ENCODE measurements around the gene HECTD3. TPM values are rescaled to one million over a fixed set of nuclear protein-coding genes. Genes with fewer than 3 reads are reported as not detected.
A peak's percentile ranks its signal among the peaks of the same experiment; 100 is the strongest.

Gene HECTD3
- total RNA-seq, result 14.3 TPM

DNA sequence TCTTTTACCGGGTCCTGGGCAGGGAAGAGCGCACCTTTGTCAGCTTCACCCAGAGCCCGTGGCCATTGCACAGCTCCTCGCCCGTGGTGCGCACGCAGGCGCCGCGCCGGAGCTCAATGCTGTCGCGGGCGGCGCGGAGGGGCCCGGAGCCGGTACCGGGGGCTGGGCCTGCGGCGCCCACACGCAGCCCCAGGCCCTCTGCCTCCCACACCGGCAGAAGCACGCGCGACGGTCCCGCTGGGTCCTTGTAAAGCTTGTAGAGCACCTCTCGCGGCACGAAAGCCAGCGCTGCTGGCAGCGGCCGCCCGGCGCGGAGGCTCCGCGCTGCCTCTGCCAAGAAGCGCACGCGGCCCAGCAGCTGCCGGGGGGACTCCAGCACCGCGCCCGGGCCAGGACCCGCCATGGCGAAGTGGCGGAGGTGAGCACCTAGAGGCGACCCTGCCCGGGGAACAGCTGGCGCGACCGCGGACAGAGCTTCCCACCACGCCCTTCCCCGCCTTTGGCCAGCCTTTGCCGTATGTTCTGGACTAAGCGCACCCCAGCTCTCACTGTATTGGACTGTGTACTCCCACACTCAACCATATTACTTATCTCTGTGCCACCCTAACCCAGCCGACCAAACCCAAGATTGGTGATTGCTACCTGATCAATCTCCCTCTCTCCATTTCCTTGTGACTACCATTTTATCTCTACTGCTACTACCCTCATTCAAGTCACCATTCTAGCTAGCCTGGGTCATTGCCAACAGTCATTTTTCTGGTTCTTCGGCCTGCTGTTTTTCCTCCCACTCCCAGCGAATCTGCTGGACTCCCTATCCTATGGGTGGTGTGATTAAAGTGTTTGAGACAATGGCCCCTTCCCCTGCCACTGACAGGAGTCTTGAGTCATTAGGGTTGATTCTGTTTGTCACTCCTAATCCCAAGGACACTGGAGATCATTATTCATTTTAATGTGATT is at the start of gene HECTD3:
Gene HECTD3, minus strand, starts transcription at position 470 of the 957 bp plus-strand sequence. Its CDS starts 67 bp downstream, at position 403.
- no peak for FAIRE-seq
- DNase-seq (ENCODE audit: low spot score in 2 of 2), result peak; percentile 84 to 87

DNA sequence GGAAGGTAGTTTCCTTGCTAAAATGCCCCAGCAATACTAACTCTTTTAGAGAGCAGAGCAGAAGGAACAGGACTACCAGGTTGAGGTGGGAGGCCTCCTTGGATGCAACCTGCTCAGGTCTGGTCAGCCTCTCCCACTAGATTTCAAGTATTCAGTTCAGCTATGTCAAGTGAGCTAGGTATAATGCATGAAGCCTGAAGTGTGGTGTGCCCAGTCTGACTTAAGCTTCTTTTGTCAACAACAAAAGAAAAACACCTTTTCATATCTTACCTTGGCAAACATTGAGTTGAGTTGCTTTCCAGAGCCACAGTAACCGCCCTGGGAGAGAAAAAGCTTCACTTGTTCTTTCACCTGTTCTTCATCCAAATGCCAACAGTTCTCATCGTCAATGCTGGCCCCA is 48.7 kb upstream of the HECTD3 start:
- FAIRE-seq, result no peak
- no peak for DNase-seq (ENCODE audit: low spot score in 2 of 2)

DNA sequence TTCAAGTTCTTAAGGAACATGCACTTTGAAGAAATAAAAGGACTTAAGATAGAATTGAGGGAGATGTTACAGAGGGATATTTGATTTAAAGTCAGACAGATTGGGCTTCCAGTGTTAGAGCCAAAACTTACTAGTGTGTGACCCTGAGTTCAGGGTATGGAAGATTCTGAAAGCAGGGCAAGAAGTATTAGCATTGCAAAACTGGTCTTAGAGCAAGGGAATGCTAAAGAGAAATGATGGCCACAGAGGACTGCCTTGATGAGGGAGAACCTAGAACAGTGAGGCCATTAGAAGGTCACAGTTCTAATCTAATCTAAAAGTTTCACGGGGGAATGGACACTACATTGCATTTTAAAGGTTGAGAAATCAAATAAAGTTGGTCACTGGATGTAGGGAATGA is 46.4 kb upstream of the HECTD3 start:
- FAIRE-seq, result no peak
- no peak for DNase-seq (ENCODE audit: low spot score in 2 of 2)

DNA sequence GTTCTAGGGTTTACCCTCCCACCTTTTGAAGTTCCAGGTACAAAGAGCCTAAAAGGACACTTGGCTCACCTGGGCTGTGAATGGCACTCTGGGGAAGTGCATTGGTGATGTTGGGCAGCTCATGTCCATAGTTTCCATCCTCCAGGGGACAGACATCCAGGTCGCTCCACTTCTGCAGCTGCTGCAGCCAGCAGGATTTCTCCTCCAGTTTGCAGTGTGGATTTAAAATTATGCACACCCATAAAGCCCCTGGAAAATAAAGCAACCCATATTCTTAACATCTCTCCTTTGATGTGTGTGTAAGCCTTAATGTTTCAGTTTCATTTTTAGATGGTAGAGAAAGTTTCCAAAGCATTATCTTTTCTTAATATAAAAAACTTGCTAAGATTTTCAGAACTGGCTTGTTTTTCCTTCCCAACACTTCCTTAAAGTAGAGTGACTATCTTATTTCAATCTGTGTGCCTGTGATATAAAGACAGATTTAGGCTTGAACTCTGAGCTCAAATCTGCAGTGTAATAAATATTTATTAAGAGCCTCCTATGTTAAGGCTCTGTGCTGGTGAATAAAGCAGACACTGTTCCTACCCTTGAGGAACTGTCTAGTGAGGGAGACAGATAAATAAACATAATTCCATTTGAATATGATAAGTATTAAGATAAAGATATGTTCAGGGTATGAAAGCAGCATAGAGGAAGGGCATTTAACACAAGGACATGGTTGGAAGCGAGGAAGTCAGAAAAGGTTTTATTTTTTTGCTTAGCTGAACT is 40.1 kb upstream of the HECTD3 start:
- FAIRE-seq (no peak), DNase-seq (ENCODE audit: low spot score in 2 of 2) (no peak)

DNA sequence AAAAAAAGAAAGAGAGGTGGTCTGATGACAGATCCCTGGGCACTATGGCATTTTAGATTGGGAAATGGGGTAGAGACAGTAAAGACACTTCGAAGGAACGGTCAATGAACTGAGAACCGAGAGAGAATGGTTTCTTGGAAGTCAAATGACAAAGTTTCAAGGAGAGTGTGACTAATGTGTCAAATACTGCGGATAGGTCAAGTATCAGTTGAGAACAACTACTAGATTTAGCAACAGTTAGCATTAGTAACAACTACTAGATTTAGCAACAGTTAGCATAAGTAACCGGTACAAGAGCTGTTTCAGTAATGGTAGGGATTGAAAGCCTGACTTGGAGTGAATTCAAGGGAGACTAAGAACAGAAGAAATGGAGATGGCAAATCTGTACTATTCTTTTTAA is 35.9 kb upstream of the HECTD3 start:
- no peak for FAIRE-seq
- no peak for DNase-seq (ENCODE audit: low spot score in 2 of 2)

DNA sequence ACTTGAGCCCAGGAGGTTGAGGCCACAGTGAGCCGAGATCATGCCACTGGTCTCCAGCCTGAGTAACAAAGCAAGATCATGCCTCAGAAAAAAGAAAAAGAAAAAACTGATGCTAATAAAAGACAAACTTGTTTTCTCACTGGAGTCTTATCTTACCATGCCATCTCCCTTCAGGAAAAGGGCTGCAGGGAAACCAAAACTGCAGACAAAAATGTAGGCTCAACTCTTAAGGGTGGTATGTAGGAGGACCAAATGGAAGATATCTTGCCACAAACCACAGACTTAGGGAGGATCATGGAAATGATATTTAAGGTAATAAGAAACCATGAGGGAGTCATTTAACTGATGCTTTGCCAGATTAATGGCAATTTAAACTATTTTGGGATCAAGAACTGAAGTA is 33.8 kb upstream of the HECTD3 start:
- FAIRE-seq (no peak), DNase-seq (ENCODE audit: low spot score in 2 of 2) (no peak)

DNA sequence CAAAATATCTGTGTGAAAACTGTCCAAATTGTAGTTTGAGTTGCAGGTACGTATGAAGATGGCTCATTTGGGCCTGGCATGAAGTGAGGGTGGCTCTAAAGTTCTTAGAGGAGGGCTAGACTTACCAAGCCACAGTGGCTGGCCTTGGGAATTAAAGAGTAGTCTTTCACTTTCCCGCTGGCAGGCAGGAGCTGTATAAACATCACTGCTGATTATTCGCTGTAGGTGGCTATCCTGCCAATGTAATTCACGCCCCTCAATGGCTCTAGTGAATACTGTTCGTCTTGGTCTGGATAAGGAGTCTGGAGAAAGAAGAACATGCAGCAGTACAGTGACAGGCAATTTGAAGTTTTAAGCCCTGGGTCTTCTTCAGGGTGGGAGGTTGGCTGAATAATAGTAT is 32.0 kb upstream of the HECTD3 start:
- DNase-seq (ENCODE audit: low spot score in 2 of 2) (no peak), FAIRE-seq (no peak)

DNA sequence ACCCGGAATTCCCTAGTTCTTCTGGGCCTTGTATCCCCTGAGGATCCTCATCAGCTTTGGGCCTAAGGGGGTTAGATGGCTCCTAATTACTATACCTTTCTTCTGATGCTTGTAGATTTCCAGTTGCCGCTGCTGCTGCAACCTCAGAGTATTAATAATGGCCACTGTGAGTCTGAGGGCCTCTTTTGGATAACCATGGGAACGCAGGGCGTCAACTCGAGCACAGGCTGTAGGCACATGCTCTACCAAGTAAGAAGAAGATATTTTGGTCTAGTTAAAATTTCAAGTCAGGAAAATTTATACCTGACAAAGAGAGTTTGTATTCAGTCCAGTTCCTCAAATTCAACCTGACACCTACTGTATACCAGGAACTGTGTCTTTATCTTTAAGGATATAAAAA is 29.2 kb upstream of the HECTD3 start:
- no peak for FAIRE-seq
- no peak for DNase-seq (ENCODE audit: low spot score in 2 of 2)

DNA sequence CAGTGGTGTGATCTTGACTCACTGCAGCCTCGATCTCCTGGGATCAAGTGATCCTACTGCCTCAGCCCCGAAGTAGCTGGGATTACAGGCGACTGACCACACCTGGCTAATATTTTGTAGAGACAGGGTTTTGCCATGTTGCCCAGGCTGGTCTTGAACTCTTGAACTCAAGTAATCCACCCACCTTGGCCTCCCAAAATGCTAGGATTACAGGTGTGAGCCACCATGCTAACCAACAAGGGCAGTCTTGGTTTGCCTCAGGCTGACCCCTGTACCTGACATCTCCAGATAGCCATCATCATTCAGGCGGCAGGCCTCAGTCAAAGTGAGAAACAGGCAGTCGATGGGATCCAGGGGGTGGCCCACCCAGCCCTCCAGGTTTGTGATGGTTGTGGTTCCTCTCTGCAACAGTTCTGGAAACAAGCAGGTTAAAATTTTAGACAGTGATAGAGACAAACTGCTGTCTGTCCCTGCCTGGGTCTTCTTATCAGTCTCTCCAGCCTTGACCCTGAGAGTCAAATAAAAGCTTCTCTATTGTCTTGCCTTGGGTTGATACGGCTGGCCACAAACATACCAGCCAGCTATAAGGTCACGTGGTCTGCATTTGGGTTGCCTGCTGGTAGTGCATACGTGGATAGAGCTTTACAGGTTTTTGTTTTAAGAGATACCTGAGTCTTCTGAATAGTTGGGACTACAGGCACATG is 27.7 kb upstream of the HECTD3 start:
- DNase-seq (ENCODE audit: low spot score in 2 of 2) (no peak), FAIRE-seq (no peak)

DNA sequence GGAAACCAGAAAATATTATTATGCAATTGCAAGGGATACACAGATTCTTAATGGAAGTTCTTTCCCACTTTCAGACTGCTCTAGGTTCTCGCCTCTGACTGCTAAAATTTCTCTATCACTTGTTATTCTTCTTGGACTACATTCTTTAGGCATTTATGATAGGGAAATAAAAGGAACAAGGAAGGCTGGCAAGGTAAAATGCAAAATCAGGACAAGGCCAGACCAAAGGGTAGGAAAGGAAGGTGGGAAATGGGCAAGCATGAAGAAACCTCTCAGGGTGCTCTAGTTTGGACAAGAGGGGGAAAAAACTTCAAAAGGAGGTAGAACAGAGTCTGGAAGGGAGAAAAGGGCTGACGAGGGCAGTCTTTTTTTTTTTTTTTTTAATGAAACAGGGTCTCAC is 27.1 kb upstream of the HECTD3 start:
- FAIRE-seq, result no peak
- DNase-seq (ENCODE audit: low spot score in 2 of 2), result no peak

DNA sequence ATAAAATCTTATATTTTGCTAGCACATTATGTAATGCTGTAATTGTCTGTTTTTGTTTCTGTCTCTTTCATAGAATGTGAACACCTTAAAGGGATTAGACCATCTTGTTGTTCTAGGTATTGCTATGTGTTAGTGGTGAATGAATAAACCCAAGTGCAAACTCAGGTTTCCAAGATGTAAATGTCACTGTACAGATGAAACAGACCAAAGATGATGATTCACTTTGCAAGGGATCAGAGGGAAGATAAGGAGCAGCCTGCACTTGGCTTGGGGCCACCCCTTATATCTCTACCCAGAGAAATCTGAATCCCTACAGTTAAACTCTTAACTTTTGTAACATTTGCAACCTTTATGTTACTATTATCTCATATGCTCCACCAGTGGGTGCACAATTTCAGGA is 26.3 kb upstream of the HECTD3 start:
- FAIRE-seq, result no peak
- DNase-seq (ENCODE audit: low spot score in 2 of 2), result no peak

DNA sequence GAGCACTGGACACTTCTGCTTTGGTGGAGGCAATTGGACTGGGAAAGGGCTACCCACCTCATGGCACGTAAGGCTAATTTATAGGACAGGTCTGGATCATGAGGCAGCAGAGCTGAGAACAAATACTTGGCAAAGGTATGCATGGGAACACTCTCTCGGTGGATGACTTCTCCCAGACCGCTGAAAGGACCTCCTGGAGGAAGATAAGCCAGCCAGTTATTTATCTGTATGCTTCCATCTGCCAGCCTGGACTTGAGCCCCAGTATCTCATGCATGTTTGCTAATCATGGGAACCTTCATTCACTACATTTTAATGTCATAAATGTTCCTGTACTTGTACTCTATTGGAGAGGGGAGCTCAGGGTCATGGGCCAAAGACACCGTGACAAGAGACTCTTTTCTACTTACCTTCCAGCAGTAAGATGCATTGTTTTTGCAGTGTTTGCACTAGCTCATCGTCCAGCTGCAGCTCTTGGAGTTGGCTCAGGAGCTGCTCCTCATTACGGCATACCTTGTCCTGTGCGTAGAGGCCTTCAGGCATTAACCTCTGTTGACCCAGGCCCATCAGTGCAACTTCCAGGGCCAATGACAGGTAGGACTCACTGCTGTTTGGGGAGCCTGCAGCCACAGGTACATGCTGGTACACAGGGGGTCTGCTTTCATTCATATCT is 24.6 kb upstream of the HECTD3 start:
- FAIRE-seq (no peak), DNase-seq (ENCODE audit: low spot score in 2 of 2) (no peak)

DNA sequence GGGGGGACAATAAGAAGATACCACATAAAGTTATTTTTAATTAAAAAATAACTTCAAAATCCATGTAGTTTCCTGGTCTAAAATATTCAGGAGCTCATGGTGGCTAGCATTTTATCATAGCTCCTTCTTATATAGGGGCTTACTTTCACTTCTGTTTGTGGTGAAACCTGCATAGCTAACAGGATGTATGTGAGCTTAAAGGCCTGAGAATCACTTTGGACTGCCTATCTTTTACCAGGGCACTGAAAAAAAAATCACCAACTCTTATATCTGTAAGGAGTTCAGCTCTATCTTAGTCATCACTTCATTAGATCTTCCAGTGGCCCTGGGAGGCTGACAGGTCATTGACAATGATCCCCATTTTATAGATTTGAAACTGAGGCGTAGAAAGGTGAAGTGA is 22.2 kb upstream of the HECTD3 start:
- DNase-seq (ENCODE audit: low spot score in 2 of 2), result no peak

DNA sequence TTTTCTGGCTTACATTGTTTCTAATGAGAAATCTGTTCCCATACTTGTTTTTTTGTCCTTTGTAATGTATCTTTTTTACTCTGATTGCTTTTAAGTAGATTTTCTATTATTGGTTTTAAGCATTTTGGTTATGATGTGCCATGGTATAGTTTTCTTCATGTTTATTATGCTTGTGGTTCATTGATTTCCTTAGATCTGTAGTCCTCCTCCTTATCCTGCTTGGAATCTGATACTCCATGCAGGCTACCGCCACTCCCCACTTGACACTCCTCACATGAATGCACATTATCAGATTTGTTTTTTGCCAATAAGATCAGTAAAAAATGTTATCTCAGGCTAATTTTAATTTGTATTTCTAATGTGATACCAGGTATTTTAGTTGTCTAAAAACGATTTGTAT is 21.7 kb upstream of the HECTD3 start:
- DNase-seq (ENCODE audit: low spot score in 2 of 2) (no peak), FAIRE-seq (no peak)

More for the DNA sequence above, 22.2 kb upstream of the HECTD3 start:
- FAIRE-seq, result no peak

DNA sequence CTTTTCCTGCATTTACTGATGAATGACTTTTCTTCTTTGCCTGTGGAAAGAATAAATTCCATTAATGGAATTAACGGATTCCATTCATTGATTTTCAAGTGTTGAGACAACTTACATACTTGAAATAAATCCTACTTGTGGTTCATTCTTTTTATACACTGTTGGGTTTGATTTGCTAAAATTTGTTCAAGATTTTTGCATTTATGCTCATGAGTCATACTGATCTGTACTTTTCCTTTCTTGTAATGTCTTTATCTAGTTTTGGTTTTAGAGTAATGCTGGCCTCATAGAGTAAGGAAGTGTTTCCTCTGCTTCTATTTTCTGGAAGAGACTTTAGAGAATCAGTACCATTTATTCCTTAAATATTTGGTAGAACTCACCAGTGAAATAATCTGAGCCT is 15.3 kb upstream of the HECTD3 start:
- no peak for FAIRE-seq

DNA sequence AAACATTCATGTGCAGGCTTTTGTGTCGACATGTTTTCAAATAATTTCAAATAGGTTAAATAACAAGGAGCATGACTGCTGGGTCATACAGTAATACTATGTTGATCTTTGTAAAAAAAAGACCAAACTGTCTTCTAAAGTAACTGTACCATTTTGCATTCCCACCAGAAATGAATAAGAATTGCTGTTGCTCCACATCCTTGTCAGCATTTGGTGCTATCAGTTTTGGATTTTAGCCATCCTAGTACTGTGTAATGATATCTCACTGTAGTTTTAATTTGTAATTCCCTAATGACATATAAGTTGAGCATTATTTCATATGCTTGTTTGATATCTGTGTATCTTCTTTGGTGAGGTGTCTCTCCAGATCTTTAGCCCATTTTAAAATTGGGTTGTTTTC is 12.5 kb upstream of the HECTD3 start:
- FAIRE-seq (no peak), DNase-seq (ENCODE audit: low spot score in 2 of 2) (no peak)

More for the DNA sequence above, 15.3 kb upstream of the HECTD3 start:
- no peak for DNase-seq (ENCODE audit: low spot score in 2 of 2)

DNA sequence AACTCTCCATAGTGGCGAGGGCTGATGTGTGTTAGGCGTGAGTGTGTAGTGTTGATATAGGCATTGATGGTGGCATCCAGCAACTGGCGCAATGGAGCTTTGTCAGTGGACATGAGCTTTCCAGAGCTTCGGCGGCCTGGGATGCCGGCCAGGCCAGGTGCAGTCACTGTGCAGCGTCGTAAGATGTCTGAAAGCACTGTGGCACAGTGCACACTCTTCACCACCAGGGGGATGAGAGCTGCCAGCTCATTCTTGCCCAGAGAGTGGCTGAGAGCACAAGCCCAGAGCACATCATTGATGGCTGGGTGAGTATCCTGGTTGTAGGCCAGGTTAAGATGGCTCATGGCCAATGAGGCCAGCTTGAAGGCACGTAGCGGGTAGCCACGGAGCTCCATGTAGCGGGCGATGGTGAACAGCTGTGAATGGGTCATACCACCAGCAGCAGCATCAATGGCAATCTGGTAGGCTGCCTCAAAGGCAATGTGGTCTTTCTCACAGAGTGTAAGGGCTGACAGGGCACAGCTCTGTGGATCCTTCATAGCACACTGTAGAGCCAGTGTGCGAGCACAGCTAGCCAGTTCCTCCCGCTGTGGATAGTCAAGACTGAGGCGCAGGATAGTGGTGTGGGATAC is 7.6 kb upstream of the HECTD3 start:
- FAIRE-seq (no peak), DNase-seq (ENCODE audit: low spot score in 2 of 2) (no peak)

DNA sequence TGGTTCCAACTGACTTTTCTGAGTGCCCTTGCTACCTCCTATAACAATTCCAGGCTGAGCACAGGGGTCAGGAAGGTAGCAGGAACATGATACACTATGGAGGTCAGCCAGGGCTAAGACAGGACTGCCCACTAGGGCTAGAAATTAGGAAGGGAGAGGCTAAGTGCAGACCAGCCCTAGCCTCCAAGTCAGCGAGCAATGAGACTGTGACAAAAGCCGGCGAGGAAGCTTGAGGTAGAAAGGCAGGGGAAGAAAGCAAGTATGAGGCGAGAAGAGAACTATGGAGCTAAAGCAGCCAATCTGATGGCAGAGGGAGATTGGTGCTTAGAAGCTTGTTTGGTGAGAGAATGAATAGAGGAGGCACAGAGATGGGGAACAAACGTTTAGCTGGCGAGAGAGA is 5.6 kb upstream of the HECTD3 start:
- FAIRE-seq, result no peak
- DNase-seq (ENCODE audit: low spot score in 2 of 2), result no peak

DNA sequence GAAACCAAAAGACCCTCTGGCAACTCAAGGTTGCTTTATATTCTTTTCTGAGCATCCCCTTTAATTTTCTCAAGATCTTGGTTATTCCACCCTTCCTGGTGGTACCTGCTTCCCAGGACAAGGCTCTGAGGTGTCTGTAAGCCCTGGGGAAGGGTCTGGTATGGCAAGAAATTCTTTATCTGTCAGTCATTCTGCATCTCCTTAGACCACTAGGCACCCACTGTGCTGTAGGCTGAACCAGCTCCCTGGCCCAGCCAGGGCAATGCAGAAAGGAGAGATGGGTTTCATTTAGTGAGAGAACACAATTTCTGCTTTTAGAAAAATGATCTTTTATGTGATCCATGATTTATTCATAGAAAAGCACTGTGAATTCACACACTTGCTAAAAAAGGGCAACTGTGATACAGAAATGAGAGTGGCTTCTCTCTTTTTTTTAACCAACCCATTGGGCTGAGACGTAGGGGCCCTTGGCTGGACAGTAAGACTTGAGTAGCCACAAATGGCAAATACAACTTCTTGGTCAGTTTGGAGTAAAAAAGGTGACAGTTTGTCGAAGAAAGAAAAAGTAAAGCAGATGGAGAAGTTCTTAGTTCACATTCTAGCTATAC is 5.1 kb upstream of the HECTD3 start:
- no peak for DNase-seq (ENCODE audit: low spot score in 2 of 2)
- FAIRE-seq, result no peak

DNA sequence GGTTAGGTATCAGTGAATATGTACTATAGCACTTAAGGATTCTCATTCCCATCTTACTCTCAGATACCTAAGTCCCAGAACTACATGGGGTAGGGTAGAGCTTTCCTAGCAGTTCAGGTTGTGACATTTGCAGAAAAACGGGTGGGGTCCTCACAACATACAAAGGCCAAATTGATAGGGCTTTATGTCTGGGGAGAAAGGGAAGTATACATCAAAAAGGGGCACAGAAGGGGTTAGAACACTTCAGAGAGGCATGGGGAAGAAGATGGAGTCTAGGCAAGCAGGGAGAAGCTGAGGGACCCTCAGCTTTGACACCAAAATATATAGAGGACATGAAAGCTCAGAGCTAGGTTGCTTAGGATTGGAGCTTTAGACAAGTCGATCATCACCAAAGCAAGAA is 4.6 kb upstream of the HECTD3 start:
- DNase-seq (ENCODE audit: low spot score in 2 of 2) (no peak), FAIRE-seq (no peak)
